ENCODE data around the gene PURA. TPM values are rescaled to one million over a fixed set of nuclear protein-coding genes. Genes with fewer than 3 reads are reported as not detected.

Gene PURA
- total and polyA plus RNA-seq, 2 of the 4 experiments (the other 2 are of a cell fraction), result 3.8 to 5.6 TPM

DNA sequence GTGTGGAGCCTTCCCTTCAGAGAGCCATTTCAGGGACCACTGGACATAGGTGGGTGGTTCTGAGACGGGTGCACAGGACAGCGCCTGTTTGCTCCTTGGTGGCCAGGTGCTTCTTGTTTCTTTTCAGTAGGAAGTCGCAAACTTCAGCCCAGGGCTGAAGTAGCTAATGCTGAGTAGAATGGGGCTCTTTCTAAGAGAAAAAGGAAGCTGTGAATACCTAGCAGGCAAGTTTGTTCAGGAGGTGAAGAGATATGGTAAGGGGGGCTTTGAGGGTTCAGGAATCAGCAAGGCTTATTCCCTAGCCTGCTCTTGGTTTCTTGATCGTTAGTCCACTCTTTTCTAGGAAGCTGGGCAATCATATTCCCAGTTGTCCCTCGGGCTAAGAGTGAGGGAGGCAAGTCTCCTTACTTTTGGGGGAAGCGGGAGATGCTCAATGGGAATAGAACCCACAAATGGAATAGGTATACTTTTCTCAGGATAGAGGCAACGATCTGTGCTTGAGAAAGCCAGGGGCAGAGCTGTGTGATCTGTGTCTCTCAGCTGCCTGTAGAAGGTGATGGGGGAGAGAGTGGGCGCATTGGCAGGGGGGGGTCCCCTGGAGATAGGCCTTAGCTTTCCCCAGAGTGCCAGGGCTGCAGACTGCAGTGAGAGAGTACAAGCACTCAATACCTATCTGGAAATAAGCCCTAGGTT is 1.9 kb upstream of the PURA start (continued):
- no peak for TF ChIP-seq RCOR1 (IDR thresholded peaks at IDR 0.05; ENCODE audit: insufficient replicate concordance, low read length)

DNA sequence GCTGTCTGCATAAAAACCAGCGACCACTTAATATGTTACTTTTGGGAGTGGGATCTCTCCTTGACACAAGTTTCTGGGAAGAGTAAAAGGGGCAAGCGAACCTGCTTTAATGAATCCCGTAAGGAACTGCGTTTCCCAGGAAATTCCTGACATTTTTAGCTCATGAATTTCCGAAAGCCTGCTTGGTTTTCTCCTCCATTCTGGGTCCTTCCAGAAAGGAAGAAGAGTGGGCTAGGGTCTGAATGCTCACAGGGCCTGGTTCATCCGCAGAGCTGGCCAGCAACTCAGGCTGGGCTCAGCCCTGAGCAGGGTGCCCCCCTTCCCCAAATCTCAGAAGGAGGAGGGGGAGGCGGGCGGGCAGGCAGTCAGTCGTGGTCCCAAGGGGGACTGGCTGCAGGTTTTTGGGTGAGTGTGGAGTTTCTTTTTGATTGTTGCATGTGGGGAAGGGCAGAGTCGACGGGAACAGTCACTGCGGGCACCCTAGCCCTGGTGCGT is 1.2 kb upstream of the PURA start:
- H3K36me3 ChIP-seq (ENCODE audit: control insufficient read depth, insufficient read depth, low read length), result peaks cover 2% of the 10 kb centered on the region; the same call in 1 of the 2 replicates
- peak overlapping the region; percentile 40; the same call in 1 of the 3 replicates for H2BK15ac ChIP-seq (ENCODE audit: low read depth, low read length)
- peak overlapping the region; percentile 92 for H2BK5ac ChIP-seq (ENCODE audit: low read depth, low read length, poor library complexity, severe bottlenecking)
- peaks cover 9 to 65% of the 10 kb centered on the region in 2 experiments for H3K79me1 ChIP-seq (ENCODE audit: low read depth in 1 of 2, low read length in 2 of 2)
- H3K18ac ChIP-seq (ENCODE audit: low read depth, low read length), result peak overlapping the region; percentile 37
- WGBS, 2 experiments (ENCODE audit: extremely low coverage in 2 of 2, insufficient read length in 1 of 2), result 0% methylated on average over 1 of the region's 13 CpGs; no CpG with 5 or more reads in 1 of the 2 experiments
- H3K23ac ChIP-seq (ENCODE audit: low read depth, low read length), result peak overlapping the region; percentile 97
- H4K20me1 ChIP-seq (ENCODE audit: insufficient read depth, low read length), result peaks cover 38% of the 10 kb centered on the region
- H2AK5ac ChIP-seq (ENCODE audit: low read depth, low read length), result peak overlapping the region; percentile 96
- POLR2A ChIA-PET (ENCODE audit: unreplicated experiment), result no interaction called here
- peak overlapping the region; percentile 59 to 89; a peak in 3 of 4 replicates for H4K8ac ChIP-seq (ENCODE audit: low read depth in 2 of 2, low read length in 2 of 2)
- no peak for ATAC-seq (ENCODE audit: low read depth)
- H3K4me1 ChIP-seq (ENCODE audit: control insufficient read depth, insufficient read depth, low read length), result peaks cover 8% of the 10 kb centered on the region
- peak; percentile 34 for DNase-seq
- peak overlapping the region; percentile 97 for H3K4ac ChIP-seq (ENCODE audit: low read depth, low read length)
- peak overlapping the region; percentile 88 for H4K91ac ChIP-seq (ENCODE audit: insufficient read depth, low read depth, low read length)
- no peaks in the 10 kb centered on the region for H3K27me3 ChIP-seq (ENCODE audit: control insufficient read depth, insufficient read depth, low read length)
- H2BK120ac ChIP-seq (ENCODE audit: low read depth, low read length), result peak overlapping the region; percentile 73
- peak overlapping the region; percentile 67; the same call in 1 of the 2 replicates for H2BK20ac ChIP-seq (ENCODE audit: low read depth, low read length)
- H3K9ac ChIP-seq (ENCODE audit: low read depth, low read length), result peak overlapping the region; percentile 92
- H3K56ac ChIP-seq (ENCODE audit: extremely low read depth, insufficient read depth, low read length), result peak overlapping the region; percentile 39; the same call in 1 of the 2 replicates
- H4K5ac ChIP-seq (ENCODE audit: low read depth, low read length), result peak overlapping the region; percentile 81
- peaks cover 6% of the 10 kb centered on the region; the same call in 1 of the 2 replicates for H3K9me1 ChIP-seq (ENCODE audit: insufficient read depth, low read length)
- H3K14ac ChIP-seq (replicated peaks; ENCODE audit: low read depth, low read length), result peak overlapping the region; percentile 57
- H2AFZ ChIP-seq (replicated peaks; ENCODE audit: low read length, poor library complexity), result peak overlapping the region; percentile 92
- peak overlapping the region; percentile 87 for H3K4me3 ChIP-seq (ENCODE audit: insufficient read depth, low read depth, low read length)
- dilution Hi-C loops (cut with HindIII; ENCODE audit: low sequenced_read_pairs, unreplicated experiment) (no loop called here), in situ Hi-C loops (cut with MboI; ENCODE audit: low sequenced_read_pairs) (loop anchor here (25.0 kb wide), 1 partner anchor 475 kb away; the partner anchor contains the start of gene CXXC5), intact Hi-C loops (cut with micrococcal nuclease) (no loop called here)
- CTCF ChIA-PET, result interaction anchor here (0.6 to 1.4 kb wide), 3 partner anchors 8 to 234 kb away, joined by 3 to 4 read pairs (median 3); partner anchors contain the start of gene HBEGF
- no peaks in the 10 kb centered on the region for H3K9me3 ChIP-seq (ENCODE audit: control insufficient read depth, insufficient read depth, low read length)
- peak overlapping the region; percentile 99 for H3K4me2 ChIP-seq (ENCODE audit: low read depth, low read length)
- peak overlapping the region; percentile 96 for H3K27ac ChIP-seq (ENCODE audit: insufficient read depth, low read length)
- peak overlapping the region; percentile 99 for H2AK9ac ChIP-seq (replicated peaks; ENCODE audit: low read depth, low read length, poor library complexity)
- BruUV-seq (replicated peaks), result no TSS peak
- TF ChIP-seq, protein P1, sequence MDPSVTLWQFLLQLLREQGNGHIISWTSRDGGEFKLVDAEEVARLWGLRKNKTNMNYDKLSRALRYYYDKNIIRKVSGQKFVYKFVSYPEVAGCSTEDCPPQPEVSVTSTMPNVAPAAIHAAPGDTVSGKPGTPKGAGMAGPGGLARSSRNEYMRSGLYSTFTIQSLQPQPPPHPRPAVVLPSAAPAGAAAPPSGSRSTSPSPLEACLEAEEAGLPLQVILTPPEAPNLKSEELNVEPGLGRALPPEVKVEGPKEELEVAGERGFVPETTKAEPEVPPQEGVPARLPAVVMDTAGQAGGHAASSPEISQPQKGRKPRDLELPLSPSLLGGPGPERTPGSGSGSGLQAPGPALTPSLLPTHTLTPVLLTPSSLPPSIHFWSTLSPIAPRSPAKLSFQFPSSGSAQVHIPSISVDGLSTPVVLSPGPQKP (IDR thresholded peaks at IDR 0.05; ENCODE audit: borderline replicate concordance, low read depth, low read length), result no peak
- TF ChIP-seq SMC3 (IDR thresholded peaks at IDR 0.05; ENCODE audit: low read depth, low read length), result no peak
- TF ChIP-seq MXI1 (IDR thresholded peaks at IDR 0.05; ENCODE audit: borderline replicate concordance, low read depth, low read length), result no peak
- TF ChIP-seq, protein P2, sequence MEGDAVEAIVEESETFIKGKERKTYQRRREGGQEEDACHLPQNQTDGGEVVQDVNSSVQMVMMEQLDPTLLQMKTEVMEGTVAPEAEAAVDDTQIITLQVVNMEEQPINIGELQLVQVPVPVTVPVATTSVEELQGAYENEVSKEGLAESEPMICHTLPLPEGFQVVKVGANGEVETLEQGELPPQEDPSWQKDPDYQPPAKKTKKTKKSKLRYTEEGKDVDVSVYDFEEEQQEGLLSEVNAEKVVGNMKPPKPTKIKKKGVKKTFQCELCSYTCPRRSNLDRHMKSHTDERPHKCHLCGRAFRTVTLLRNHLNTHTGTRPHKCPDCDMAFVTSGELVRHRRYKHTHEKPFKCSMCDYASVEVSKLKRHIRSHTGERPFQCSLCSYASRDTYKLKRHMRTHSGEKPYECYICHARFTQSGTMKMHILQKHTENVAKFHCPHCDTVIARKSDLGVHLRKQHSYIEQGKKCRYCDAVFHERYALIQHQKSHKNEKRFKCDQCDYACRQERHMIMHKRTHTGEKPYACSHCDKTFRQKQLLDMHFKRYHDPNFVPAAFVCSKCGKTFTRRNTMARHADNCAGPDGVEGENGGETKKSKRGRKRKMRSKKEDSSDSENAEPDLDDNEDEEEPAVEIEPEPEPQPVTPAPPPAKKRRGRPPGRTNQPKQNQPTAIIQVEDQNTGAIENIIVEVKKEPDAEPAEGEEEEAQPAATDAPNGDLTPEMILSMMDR (conservative IDR thresholded peaks at IDR 0.05; ENCODE audit: low read depth, low read length), result no peak
- TF ChIP-seq RAD21 (IDR thresholded peaks at IDR 0.05; ENCODE audit: low read length), result no peak
- TF ChIP-seq NFE2L2 (IDR thresholded peaks at IDR 0.05; ENCODE audit: low read depth, low read length), result no peak
- TF ChIP-seq POLR2A (IDR thresholded peaks at IDR 0.05; ENCODE audit: low read depth, low read length), result no peak
- TF ChIP-seq BHLHE40 (IDR thresholded peaks at IDR 0.05; ENCODE audit: low read depth, low read length), result no peak
- TF ChIP-seq CHD1 (IDR thresholded peaks at IDR 0.05; ENCODE audit: low read depth, low read length), result no peak
- no peak for TF ChIP-seq MAFK (IDR thresholded peaks at IDR 0.05; ENCODE audit: low read depth, low read length)
- TF ChIP-seq MAZ (IDR thresholded peaks at IDR 0.05; ENCODE audit: borderline replicate concordance, low read depth, low read length), result no peak
